ENCODE data around the gene DEF6. TPM values are rescaled to one million over a fixed set of nuclear protein-coding genes. Genes with fewer than 3 reads are reported as not detected.

DEF6 gene
- total RNA-seq, 2 experiments from 2014 or later = 89.9 to 90.6 TPM

Other genes starting within 250 kb of the DEF6 start
- not detected for gene TCP11, start 156.5 kb upstream of the DEF6 start, total RNA-seq
- not detected for gene SCUBE3, start 83.9 kb upstream of the DEF6 start, total RNA-seq
- gene ZNF76, start 38.1 kb upstream of the DEF6 start, total RNA-seq = 10 to 100 TPM; 32.4 to 38.2 TPM
- 10 to 100 TPM; 10.8 to 11.2 TPM for gene PPARD, start 44.7 kb downstream of the DEF6 start, total RNA-seq
- 10 to 100 TPM; 16.3 TPM for gene FANCE, start 154.5 kb downstream of the DEF6 start, total RNA-seq
- 1,000 to 10,000 TPM; 2,437 to 2,507 TPM for gene RPL10A, start 170.6 kb downstream of the DEF6 start, total RNA-seq
- gene TEAD3, start 199.3 kb downstream of the DEF6 start, total RNA-seq = 1 to 10 TPM; 1.1 to 1.4 TPM
- not detected for gene TULP1, start 215.1 kb downstream of the DEF6 start, total RNA-seq